ENCODE measurements around the gene RNU4-1.
"Not testable (repeated sequence)": the region's sequence is repeated elsewhere in the genome, so short reads cannot be mapped to it uniquely, and the experiment has no call there.

Gene RNU4-1

GRCh38 chr12:120292661-120293531, at the start of gene RNU4-1:
RNU4-1 (minus strand) TSS chr12:120293237.
- peak; percentile 63 for DNase-seq

- no peak for DNase-seq
Observed at GRCh38 chr12:120342175-120343038, 49.4 kb upstream of the RNU4-1 start.

GRCh38 chr12:120339256-120339655, 46.2 kb upstream of the RNU4-1 start:
- DNase-seq, result no peak

GRCh38 chr12:120337730-120338129, 44.7 kb upstream of the RNU4-1 start:
- DNase-seq, result no peak

- not testable (repeated sequence) for DNase-seq
Observed at GRCh38 chr12:120336392-120336791, 43.4 kb upstream of the RNU4-1 start.

- peak; percentile 40 for DNase-seq
Observed at GRCh38 chr12:120335447-120335846, 42.4 kb upstream of the RNU4-1 start.

GRCh38 chr12:120332523-120332922, 39.5 kb upstream of the RNU4-1 start:
- no peak for DNase-seq

- no peak for DNase-seq
Observed at GRCh38 chr12:120332041-120332440, 39.0 kb upstream of the RNU4-1 start.

- no peak for DNase-seq
Observed at GRCh38 chr12:120331390-120331789, 38.4 kb upstream of the RNU4-1 start.

- no peak for DNase-seq
Observed at GRCh38 chr12:120328228-120328627, 35.2 kb upstream of the RNU4-1 start.

- DNase-seq, result no peak
Observed at GRCh38 chr12:120327593-120327992, 34.6 kb upstream of the RNU4-1 start, which contains the start of gene PLA2G1B. PLA2G1B (minus strand) TSS chr12:120327779; CDS start chr12:120327753, 26 bp downstream.

GRCh38 chr12:120324841-120325417, 31.9 kb upstream of the RNU4-1 start:
- DNase-seq, result no peak

- DNase-seq, result no peak
Observed at GRCh38 chr12:120323772-120324171, 30.7 kb upstream of the RNU4-1 start.

GRCh38 chr12:120321382-120322202, 28.6 kb upstream of the RNU4-1 start:
- no peak for DNase-seq

- peak; percentile 100 for DNase-seq
Observed at GRCh38 chr12:120317224-120318105, 24.4 kb upstream of the RNU4-1 start.

- DNase-seq, result no peak
Observed at GRCh38 chr12:120316798-120317223, 23.8 kb upstream of the RNU4-1 start.

GRCh38 chr12:120314220-120314619, 21.2 kb upstream of the RNU4-1 start:
- DNase-seq, result no peak

- DNase-seq, result peak; percentile 81
Observed at GRCh38 chr12:120301962-120302815, 9.2 kb upstream of the RNU4-1 start, which contains the start of gene SIRT4. SIRT4 (plus strand) TSS chr12:120302321; CDS start chr12:120303562, 1,241 bp downstream.

- DNase-seq, result no peak
Observed at GRCh38 chr12:120292411-120292660, 701 bp downstream of the RNU4-1 start.

GRCh38 chr12:120290609-120291305, 2.3 kb downstream of the RNU4-1 start:
- peak; percentile 2 for DNase-seq
